Ramos (cell line): ENCODE measurements around the gene EGFL8.
"Not testable (repeated sequence)": the region's sequence is repeated elsewhere in the genome, so short reads cannot be mapped to it uniquely, and the experiment has no call there.

Source experiments
- in situ Hi-C: fragments of 300-500 bp; cut with MboI; formaldehyde crosslinking; loops from one replicate; pipeline ENCODE4 v1.14.3; 2022; ENCODE audit warnings: low sequenced_read_pairs; ENCODE audit not compliant: unreplicated experiment

Gene EGFL8

GRCh38 chr6:32181148-32181702, 16.8 kb downstream of the EGFL8 start:
- in situ Hi-C loops: no loop called here

- in situ Hi-C loops: no loop called here
These were observed 17.6 kb downstream of the EGFL8 start for GRCh38 chr6:32181915-32182529.

GRCh38 chr6:32182555-32182981, 18.2 kb downstream of the EGFL8 start:
- in situ Hi-C loops: no loop called here

- in situ Hi-C loops: no loop called here
These were observed 18.6 kb downstream of the EGFL8 start for GRCh38 chr6:32183030-32183429.

GRCh38 chr6:32183483-32184083, 19.2 kb downstream of the EGFL8 start:
- in situ Hi-C loops: no loop called here

GRCh38 chr6:32184084-32184640, 19.8 kb downstream of the EGFL8 start, which contains the start of gene AGER:
Gene AGER, minus strand, starts transcription at chr6:32184253. Its CDS starts 31 bp downstream, at chr6:32184222.
- in situ Hi-C loops: no loop called here

- in situ Hi-C loops: not testable (repeated sequence)
These were observed 21.3 kb downstream of the EGFL8 start for GRCh38 chr6:32185681-32186131.

- in situ Hi-C loops: not testable (repeated sequence)
These were observed 21.9 kb downstream of the EGFL8 start for GRCh38 chr6:32186151-32186840.

GRCh38 chr6:32187009-32187709, 22.8 kb downstream of the EGFL8 start:
- in situ Hi-C loops: no loop called here

- in situ Hi-C loops: not testable (repeated sequence)
These were observed 23.5 kb downstream of the EGFL8 start for GRCh38 chr6:32187725-32188380.

GRCh38 chr6:32188381-32189068, 24.1 kb downstream of the EGFL8 start:
- in situ Hi-C loops: no loop called here

GRCh38 chr6:32189069-32189741, 24.8 kb downstream of the EGFL8 start:
- in situ Hi-C loops: no loop called here

- in situ Hi-C loops: no loop called here
These were observed 25.3 kb downstream of the EGFL8 start for GRCh38 chr6:32189742-32190053.

- in situ Hi-C loops: no loop called here
These were observed 25.9 kb downstream of the EGFL8 start, which contains the start of gene PBX2 for GRCh38 chr6:32190054-32190851. Gene PBX2, minus strand, starts transcription at chr6:32190202. Its CDS starts 287 bp downstream, at chr6:32189915.

- in situ Hi-C loops: no loop called here
These were observed 26.7 kb downstream of the EGFL8 start for GRCh38 chr6:32190911-32191677.

GRCh38 chr6:32191696-32192607, 27.6 kb downstream of the EGFL8 start:
- in situ Hi-C loops: no loop called here
